WI38 (cell line): Measurements from ENCODE around the gene HOXB3.

Experiments used
- H3K4me3 ChIP-seq: 2 replicates; pipeline ENCODE4 v1.5.1; 2011; ENCODE audit warnings: low read depth, mild to moderate bottlenecking, control low read depth, low read length
- TF ChIP-seq, protein P1 (sequence below): IDR thresholded peaks from 2 replicates; pipeline ENCODE4 v1.5.1; 2012; ENCODE audit warnings: low read depth, mild to moderate bottlenecking, control low read depth, low read length

Gene HOXB3

DNA sequence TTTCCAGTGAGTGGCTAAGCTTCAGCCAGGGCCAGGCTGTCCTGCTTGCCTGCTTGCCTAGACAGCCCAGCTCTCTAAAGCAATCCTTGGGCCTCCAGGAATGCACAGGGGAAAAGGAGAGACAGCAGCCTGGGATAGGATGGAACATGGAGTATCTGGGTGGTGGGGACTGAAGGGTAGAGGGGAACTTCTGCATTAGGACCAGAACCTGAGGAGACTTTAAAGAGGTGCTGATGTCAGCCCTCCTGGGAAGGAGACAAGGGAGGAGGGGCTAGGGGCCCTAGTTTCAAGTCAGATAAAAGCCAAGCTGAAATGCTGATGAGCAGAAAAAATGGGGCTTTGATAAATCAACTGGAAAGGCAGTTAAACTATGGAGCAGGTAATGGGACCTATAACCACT, 19.0 kb upstream of the HOXB3 start:
- TF ChIP-seq, protein P1, sequence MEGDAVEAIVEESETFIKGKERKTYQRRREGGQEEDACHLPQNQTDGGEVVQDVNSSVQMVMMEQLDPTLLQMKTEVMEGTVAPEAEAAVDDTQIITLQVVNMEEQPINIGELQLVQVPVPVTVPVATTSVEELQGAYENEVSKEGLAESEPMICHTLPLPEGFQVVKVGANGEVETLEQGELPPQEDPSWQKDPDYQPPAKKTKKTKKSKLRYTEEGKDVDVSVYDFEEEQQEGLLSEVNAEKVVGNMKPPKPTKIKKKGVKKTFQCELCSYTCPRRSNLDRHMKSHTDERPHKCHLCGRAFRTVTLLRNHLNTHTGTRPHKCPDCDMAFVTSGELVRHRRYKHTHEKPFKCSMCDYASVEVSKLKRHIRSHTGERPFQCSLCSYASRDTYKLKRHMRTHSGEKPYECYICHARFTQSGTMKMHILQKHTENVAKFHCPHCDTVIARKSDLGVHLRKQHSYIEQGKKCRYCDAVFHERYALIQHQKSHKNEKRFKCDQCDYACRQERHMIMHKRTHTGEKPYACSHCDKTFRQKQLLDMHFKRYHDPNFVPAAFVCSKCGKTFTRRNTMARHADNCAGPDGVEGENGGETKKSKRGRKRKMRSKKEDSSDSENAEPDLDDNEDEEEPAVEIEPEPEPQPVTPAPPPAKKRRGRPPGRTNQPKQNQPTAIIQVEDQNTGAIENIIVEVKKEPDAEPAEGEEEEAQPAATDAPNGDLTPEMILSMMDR: no peak
- no peak overlapping the region; the same call in 1 of the 2 replicates for H3K4me3 ChIP-seq

DNA sequence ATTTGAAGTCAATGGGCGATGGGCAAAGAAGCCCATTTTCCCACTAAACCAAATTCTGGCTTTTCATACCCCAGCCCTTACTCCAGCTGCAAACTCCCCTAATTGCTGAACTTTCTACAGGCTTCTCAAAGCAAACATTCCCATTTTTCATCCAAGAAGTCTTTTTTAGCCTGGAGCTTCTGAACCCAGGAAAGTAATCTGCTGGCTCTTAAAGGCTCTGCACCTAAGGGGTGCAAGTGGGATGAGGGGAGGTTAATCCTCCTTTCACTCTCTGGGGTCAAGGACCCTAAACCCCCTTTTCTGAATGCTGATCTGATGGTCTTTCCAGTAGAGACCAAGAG, 18.4 kb upstream of the HOXB3 start:
- TF ChIP-seq, protein P1: no peak
- H3K4me3 ChIP-seq: no peak overlapping the region

DNA sequence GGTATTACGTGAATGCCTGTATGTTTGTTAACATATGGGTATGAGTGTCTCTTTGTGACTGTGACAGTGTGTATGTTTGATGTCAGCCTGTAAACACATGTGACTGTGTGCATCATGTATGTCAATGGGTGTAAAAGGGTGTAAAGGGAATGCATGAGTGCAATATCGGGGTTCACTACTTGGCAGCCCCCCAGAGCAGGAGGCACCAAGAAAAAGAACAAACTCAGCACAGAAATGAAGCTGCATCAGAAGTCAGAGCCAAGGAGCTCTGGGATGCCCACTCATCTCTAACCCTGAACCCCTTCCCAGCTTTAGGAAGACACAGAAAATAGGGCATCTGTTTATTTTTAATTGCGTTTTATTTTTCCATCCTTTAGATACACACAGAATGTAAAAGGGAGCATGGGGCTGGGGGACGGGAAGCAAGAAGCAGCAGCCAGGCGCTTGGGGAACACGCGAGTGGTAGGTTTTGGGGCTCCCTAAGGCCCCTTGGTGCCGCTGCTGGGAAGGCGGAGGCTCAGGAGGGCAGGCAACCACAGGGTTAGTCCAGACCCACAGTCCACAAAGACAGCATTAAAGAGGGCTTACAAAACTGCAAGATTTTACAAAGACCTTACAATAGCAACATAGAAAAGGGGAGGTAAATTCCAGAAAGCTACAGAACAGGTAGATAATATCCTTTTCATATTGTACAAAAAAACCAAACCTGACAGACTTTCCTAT, 17.0 kb upstream of the HOXB3 start:
- TF ChIP-seq, protein P1: no peak
- H3K4me3 ChIP-seq: no peak overlapping the region

DNA sequence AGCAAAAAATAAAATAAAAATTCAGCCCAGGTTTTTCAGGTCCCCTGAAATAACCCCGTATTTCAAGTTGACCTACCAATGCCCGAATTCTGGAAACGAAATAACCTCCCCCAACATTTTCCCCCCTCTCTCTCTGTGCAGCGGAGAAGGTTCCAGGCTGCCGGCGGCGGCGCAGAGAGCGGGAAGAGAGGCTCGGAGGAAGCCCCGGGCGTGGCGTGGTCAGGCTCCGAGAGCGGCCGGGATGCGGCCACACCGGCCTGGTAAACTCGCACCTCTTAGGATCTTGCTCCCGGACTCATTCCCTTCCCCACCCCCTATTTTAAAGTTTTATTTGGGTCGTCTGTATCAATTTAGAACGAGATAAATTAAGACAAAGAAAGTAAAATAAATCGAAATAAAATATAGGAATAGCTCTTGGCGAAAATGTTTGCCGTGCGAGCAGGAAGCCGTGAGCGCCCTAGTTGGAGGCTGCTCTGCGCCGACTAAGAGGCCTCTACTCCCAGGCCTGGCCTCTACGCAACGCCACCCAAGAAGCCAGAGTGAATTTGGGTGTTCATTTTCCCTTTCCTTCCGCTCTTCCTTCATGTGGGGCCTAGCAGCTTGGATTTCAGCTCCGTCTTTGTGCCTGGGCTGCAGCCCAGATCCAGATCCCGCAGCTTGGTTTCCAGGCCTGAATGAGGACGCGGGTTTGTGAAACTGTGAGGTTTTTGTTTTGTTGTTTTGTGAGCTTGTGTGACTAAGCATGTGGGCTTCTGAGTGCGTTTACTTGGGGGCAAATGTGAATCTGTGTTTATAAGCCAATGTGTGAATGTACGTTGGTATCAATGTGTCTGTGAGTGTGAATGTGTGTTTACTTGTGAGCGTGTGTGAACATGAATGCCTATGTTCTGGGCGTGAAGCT, 16.2 kb upstream of the HOXB3 start:
- no peak overlapping the region for H3K4me3 ChIP-seq
- TF ChIP-seq, protein P1: no peak

DNA sequence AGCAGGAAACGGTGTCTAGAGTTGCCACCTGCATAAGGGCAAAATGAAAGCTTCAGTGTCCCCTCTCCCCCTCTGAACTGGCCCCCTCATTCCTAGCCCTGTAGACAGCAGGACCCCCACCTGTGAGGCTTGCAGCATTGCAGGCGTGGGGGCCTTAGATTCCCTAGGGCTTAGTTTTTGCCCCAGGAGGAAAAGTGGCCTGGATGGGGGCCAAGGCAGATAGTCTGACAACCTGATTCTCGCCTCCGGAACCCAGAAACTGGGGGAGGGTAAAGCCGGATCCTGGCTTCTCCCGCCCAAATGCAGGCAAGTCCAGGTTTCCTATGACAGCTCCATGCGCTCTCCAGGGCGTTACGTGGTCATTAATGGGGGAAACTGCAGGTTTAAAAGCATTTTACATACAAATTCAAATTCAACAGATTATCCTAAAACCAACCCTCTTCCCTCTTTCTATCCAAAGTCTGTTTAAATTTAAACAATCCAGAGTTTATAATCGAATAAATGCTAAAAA, 15.4 kb upstream of the HOXB3 start:
- TF ChIP-seq, protein P1: no peak

DNA sequence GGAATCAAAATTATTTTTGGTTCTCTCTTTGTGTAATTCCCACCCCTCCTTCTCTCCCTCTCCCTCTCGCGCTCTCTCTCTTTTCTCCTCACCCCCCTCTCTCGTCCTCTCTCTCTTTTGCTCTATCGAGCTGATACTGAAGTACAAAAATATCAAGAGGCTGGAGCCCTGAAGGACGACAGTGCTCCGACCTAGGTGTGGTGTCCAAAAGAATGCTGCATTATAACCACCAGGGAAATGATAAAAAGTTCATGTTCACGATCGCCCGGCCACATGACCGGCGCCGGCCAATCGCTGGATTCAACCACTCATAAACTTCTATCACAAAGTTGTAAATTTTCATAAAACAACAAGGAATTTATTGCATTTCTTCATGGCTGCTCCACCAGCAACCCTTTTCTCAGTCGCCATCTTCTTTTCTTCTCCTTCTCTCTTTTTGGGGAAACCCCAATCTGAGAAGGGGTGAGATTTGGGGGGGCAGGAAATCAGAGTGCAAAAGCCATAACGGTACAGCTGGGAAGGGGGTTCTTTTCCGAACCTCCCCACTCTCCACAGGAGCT, 14.8 kb upstream of the HOXB3 start, which contains the start of gene HOXB6:
TSS of gene HOXB6 (minus strand) at position 217 of the 560 bp plus-strand sequence. CDS start 6,836 bp downstream, outside the sequence.
- H3K4me3 ChIP-seq: peak within 1 kb of the TSS; percentile 38

More for the DNA sequence above, 15.4 kb upstream of the HOXB3 start:
- no peak overlapping the region for H3K4me3 ChIP-seq

More for the DNA sequence above, 14.8 kb upstream of the HOXB3 start, which contains the start of gene HOXB6:
- TF ChIP-seq, protein P1: no peak
